ENCODE data around the gene UBE3A.

DNA sequence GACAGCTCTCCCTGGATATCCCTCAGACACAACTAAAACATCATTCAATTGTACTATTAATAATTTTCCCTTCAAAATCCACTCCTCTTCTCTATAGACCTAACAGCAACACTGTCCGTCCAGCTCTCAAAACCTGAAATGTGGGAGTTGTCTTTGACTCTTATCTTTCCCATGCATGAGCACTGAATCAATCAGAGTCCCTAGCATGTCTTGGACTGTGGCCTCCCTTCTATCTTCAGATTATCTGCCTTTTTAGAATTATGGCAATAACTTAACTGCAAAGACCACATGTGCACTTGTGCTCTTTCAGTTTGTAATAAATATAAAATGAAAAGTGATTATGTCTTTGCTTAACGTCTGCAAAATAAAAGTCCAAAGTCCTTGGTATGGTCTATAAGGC, 107.0 kb downstream of the UBE3A start:
- TF ChIP-seq REST (IDR thresholded peaks at IDR 0.05; ENCODE audit: insufficient read depth in 1 of 2, low read depth in 2 of 2, low read length in 1 of 2) (no peak), POLR2AphosphoS5 (IDR thresholded peaks at IDR 0.05; ENCODE audit: low read depth, low read length) (no peak)
- TF ChIP-seq, protein P1, sequence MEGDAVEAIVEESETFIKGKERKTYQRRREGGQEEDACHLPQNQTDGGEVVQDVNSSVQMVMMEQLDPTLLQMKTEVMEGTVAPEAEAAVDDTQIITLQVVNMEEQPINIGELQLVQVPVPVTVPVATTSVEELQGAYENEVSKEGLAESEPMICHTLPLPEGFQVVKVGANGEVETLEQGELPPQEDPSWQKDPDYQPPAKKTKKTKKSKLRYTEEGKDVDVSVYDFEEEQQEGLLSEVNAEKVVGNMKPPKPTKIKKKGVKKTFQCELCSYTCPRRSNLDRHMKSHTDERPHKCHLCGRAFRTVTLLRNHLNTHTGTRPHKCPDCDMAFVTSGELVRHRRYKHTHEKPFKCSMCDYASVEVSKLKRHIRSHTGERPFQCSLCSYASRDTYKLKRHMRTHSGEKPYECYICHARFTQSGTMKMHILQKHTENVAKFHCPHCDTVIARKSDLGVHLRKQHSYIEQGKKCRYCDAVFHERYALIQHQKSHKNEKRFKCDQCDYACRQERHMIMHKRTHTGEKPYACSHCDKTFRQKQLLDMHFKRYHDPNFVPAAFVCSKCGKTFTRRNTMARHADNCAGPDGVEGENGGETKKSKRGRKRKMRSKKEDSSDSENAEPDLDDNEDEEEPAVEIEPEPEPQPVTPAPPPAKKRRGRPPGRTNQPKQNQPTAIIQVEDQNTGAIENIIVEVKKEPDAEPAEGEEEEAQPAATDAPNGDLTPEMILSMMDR (IDR thresholded peaks at IDR 0.05), result no peak

Data from Panc1 (cell line).